AG04450 (cell line): ENCODE measurements around the gene KCNQ5. TPM values are rescaled to one million over a fixed set of nuclear protein-coding genes. Genes with fewer than 3 reads are reported as not detected.

ENCODE experiments used
- CTCF ChIA-PET: fragments of 300-600, 350-600 bp; formaldehyde crosslinking; extraction: SDS; loops from one replicate; lab custom pipeline; 2022; ENCODE audit warnings: antibody characterized with exemption, inconsistent platforms; lab: Charles Lee
- POLR2A ChIA-PET: fragments of 350-600 bp; formaldehyde crosslinking; extraction: SDS; loops from one replicate; lab custom pipeline; 2021; ENCODE audit warnings: antibody characterized with exemption, inconsistent platforms; lab: Yijun Ruan, JAX
- DNase-seq: peaks from one replicate; pipeline ENCODE4 v3.0.0-alpha.2; 2011; ENCODE audit warnings: low read depth, low spot score
- H3K27ac ChIP-seq: one replicate; pipeline ENCODE4 v1.5.1; 2012; ENCODE audit warnings: low read depth, low read length, control low read depth
- H3K27me3 ChIP-seq: one replicate; pipeline ENCODE4 v1.6.0; 2012; ENCODE audit warnings: low read length; ENCODE audit not compliant: control insufficient read depth, insufficient read depth
- H3K4me3 ChIP-seq: 2 replicates; pipeline ENCODE4 v1.5.1; 2011; ENCODE audit warnings: mild to moderate bottlenecking, low read depth, low read length, control low read depth
- H3K9me3 ChIP-seq: 2 replicates; pipeline ENCODE4 v1.5.1; 2012; ENCODE audit warnings: low read length; ENCODE audit not compliant: control insufficient read depth, insufficient read depth
- CTCF ChIP-seq: IDR thresholded peaks from 2 replicates; pipeline ENCODE4 v1.5.1; 2011; ENCODE audit warnings: low read depth, low read length, control low read depth, inconsistent platforms
- polyA plus RNA-seq: library from polyadenylated mRNA; depleted of rRNA; stranded (reverse); fragments of >200 nt; gene quantifications from 2 replicates; pipeline ENCODE4 v1.2.3, GENCODE V29; 2011

Gene KCNQ5
- polyA plus RNA-seq, 1 experiment = 0.52 TPM

- Histone ChIP-seq H3K4me3 (no peak overlapping the region), H3K27me3 (no peaks in the 10 kb centered on the region), H3K9me3 (no peaks in the 10 kb centered on the region), H3K27ac (no peak overlapping the region)
- POLR2A ChIA-PET = no interaction called here
- CTCF ChIA-PET = interaction anchor here (2.1 to 3.6 kb wide), 3 partner anchors 9 to 177 kb away, joined by 8 to 25 read pairs (median 20); no protein-coding TSS in a partner anchor
- no peak for TF ChIP-seq CTCF
- no peak for DNase-seq
Observed at GRCh38 chr6:72589096-72589495, 32.8 kb upstream of the KCNQ5 start.

- POLR2A ChIA-PET = no interaction called here
- CTCF ChIA-PET = interaction anchor here (1.2 to 1.4 kb wide), 2 partner anchors 21 to 183 kb away, joined by 3 to 5 read pairs; no protein-coding TSS in a partner anchor
- H3K27ac ChIP-seq = no peak overlapping the region
- H3K27me3 ChIP-seq = no peaks in the 10 kb centered on the region
- no peaks in the 10 kb centered on the region for H3K9me3 ChIP-seq
- H3K4me3 ChIP-seq = no peak overlapping the region
- no peak for DNase-seq
- TF ChIP-seq CTCF = no peak
Observed at GRCh38 chr6:72595812-72596211, 26.1 kb upstream of the KCNQ5 start.

GRCh38 chr6:72616406-72617015 lies 5.4 kb upstream of the KCNQ5 start:
- TF ChIP-seq CTCF = peak; percentile 71
- H3K27ac ChIP-seq = no peak overlapping the region
- ChIA-PET CTCF (interaction anchor here (0.6 to 10.4 kb wide), 62 partner anchors 9 to 711 kb away, joined by 3 to 262 read pairs (median 4); no protein-coding TSS in a partner anchor), POLR2A (no interaction called here)
- no peaks in the 10 kb centered on the region for H3K27me3 ChIP-seq
- DNase-seq = no peak
- H3K4me3 ChIP-seq = no peak overlapping the region
- H3K9me3 ChIP-seq = no peaks in the 10 kb centered on the region; the same call in 1 of the 2 replicates

- no peak overlapping the region for H3K27ac ChIP-seq
- no peak for DNase-seq
- CTCF ChIA-PET = interaction anchor here (0.6 to 10.4 kb wide), 8 partner anchors 29 to 710 kb away, joined by 3 to 262 read pairs (median 14); no protein-coding TSS in a partner anchor
- no peaks in the 10 kb centered on the region; the same call in 1 of the 2 replicates for H3K9me3 ChIP-seq
- POLR2A ChIA-PET = no interaction called here
- no peak for TF ChIP-seq CTCF
- no peaks in the 10 kb centered on the region for H3K27me3 ChIP-seq
- no peak overlapping the region for H3K4me3 ChIP-seq
Observed at GRCh38 chr6:72617721-72618120, 4.1 kb upstream of the KCNQ5 start.
